Neural progenitor cell (in vitro differentiated cells): ENCODE measurements around the gene MYO5A. TPM values are rescaled to one million over a fixed set of nuclear protein-coding genes. Genes with fewer than 3 reads are reported as not detected.
"Not testable (repeated sequence)": the region's sequence is repeated elsewhere in the genome, so short reads cannot be mapped to it uniquely, and the experiment has no call there.

Source experiments
- DNase-seq: peaks from one replicate; pipeline ENCODE4 v3.0.0-alpha.2; 2016; ENCODE audit warnings: low spot score
- H2AFZ ChIP-seq: fragments of 200-600 bp; sonication (generic); replicated peaks from 2 replicates; pipeline ENCODE4 v1.6.1; 2016; ENCODE audit warnings: antibody characterized with exemption
- H3F3A ChIP-seq: fragments of 200-600 bp; sonication (generic); 2 replicates; pipeline ENCODE4 v1.6.1; 2016; ENCODE audit warnings: antibody characterized with exemption, low read depth
- H3K27ac ChIP-seq: fragments of 200-600 bp; sonication (generic); 2 replicates; pipeline ENCODE4 v1.5.1; 2016; ENCODE audit warnings: mild to moderate bottlenecking
- H3K27me3 ChIP-seq: fragments of 200-600 bp; sonication (generic); 2 replicates; pipeline ENCODE4 v1.6.1; 2016; ENCODE audit warnings: mild to moderate bottlenecking, moderate library complexity
- H3K36me3 ChIP-seq: fragments of 200-600 bp; sonication (generic); 2 replicates; pipeline ENCODE4 v1.5.1; 2016
- H3K4me1 ChIP-seq: fragments of 200-600 bp; sonication (generic); 2 replicates; pipeline ENCODE4 v1.6.1; 2016; ENCODE audit warnings: mixed run types
- H3K4me2 ChIP-seq: fragments of 200-600 bp; sonication (generic); 2 replicates; pipeline ENCODE4 v1.6.1; 2016
- H3K4me3 ChIP-seq: fragments of 200-600 bp; sonication (generic); 2 replicates; pipeline ENCODE4 v1.5.1; 2016
- H3K79me2 ChIP-seq: fragments of 200-600 bp; sonication (generic); 2 replicates; pipeline ENCODE4 v1.6.1; 2016; ENCODE audit warnings: low read depth
- H3K9ac ChIP-seq: fragments of 200-600 bp; sonication (generic); 2 replicates; pipeline ENCODE4 v1.6.1; 2016
- H3K9me3 ChIP-seq: fragments of 200-600 bp; sonication (generic); 2 replicates; pipeline ENCODE4 v1.5.1; 2016; ENCODE audit warnings: low read depth
- H4K20me1 ChIP-seq: fragments of 200-600 bp; sonication (generic); 2 replicates; pipeline ENCODE4 v1.6.1; 2016; ENCODE audit warnings: low read depth
- H3K27ac Mint-ChIP-seq: 3 replicates; pipeline ENCODE4 v1.8.0; 2021; ENCODE audit warnings: mixed read lengths
- H3K27me3 Mint-ChIP-seq: 2 replicates; pipeline ENCODE4 v1.8.0; 2022; ENCODE audit warnings: low read depth, mild to moderate bottlenecking, inconsistent platforms, moderate library complexity, mixed read lengths; ENCODE audit not compliant: insufficient read depth
- H3K36me3 Mint-ChIP-seq: 3 replicates; pipeline ENCODE4 v1.8.0; 2021; ENCODE audit warnings: mixed read lengths
- H3K4me1 Mint-ChIP-seq: 3 replicates; pipeline ENCODE4 v1.8.0; 2021; ENCODE audit warnings: mixed read lengths
- H3K4me3 Mint-ChIP-seq: 3 replicates; pipeline ENCODE4 v1.8.0; 2021; ENCODE audit warnings: mild to moderate bottlenecking, moderate library complexity, mixed read lengths
- H3K9me3 Mint-ChIP-seq: 3 replicates; pipeline ENCODE4 v1.8.0; 2020; ENCODE audit warnings: mixed read lengths
- CTCF ChIP-seq: fragments of 200-600 bp; sonication (generic); IDR thresholded peaks from 2 replicates; pipeline ENCODE4 v1.5.1; 2017; ENCODE audit warnings: antibody characterized with exemption, mild to moderate bottlenecking
- EZH2 ChIP-seq: fragments of 200-600 bp; sonication (generic); IDR thresholded peaks from 2 replicates; pipeline ENCODE4 v1.6.1; 2017; ENCODE audit warnings: antibody characterized with exemption, mild to moderate bottlenecking, moderate library complexity
- EZH2phosphoT487 ChIP-seq: fragments of 200-600 bp; sonication (generic); IDR thresholded peaks from 2 replicates; pipeline ENCODE4 v1.6.1; 2017; ENCODE audit warnings: antibody characterized with exemption
- total RNA-seq: library from RNA; depleted of rRNA; stranded (reverse); fragments of >200 nt; gene quantifications from 2 replicates; pipeline ENCODE4 v1.2.3, GENCODE V29; 2015; ENCODE audit warnings: low replicate concordance

MYO5A gene
- total RNA-seq, 1 donor from 2014 or later = 34.3 TPM

- Histone ChIP-seq H4K20me1 (peaks cover 45% of the 10 kb centered on the region), H2AFZ (peak within 1 kb of the TSS; percentile 96), H3K9ac (peak within 1 kb of the TSS; percentile 92), H3K36me3 (no peaks in the 10 kb centered on the region), H3K9me3 (no peaks in the 10 kb centered on the region), H3F3A (peaks cover 17% of the 10 kb centered on the region), H3K4me3 (peak within 1 kb of the TSS; percentile 81), H3K79me2 (peaks cover 48% of the 10 kb centered on the region), H3K27me3 (no peaks in the 10 kb centered on the region), H3K4me2 (peak within 1 kb of the TSS; percentile 96), H3K27ac (peak within 1 kb of the TSS; percentile 94), H3K4me1 (peaks cover 10% of the 10 kb centered on the region)
- Mint-ChIP-seq H3K27ac (peak within 1 kb of the TSS; percentile 97), H3K4me3 (peak within 1 kb of the TSS; percentile 98), H3K36me3 (peaks cover 8% of the 10 kb centered on the region), H3K9me3 (no peaks in the 10 kb centered on the region), H3K4me1 (peaks cover 18% of the 10 kb centered on the region), H3K27me3 (peaks cover 3% of the 10 kb centered on the region)
- DNase-seq = peak; percentile 97
- TF ChIP-seq CTCF (peak; percentile 39), EZH2phosphoT487 (no peak), EZH2 (peak; percentile 53)
Observed at GRCh38 chr15:52568601-52569585, 40.2 kb upstream of the MYO5A start, which contains the start of gene ARPP19. ARPP19 (minus strand) TSS chr15:52569030; CDS start chr15:52568892, 138 bp downstream.

GRCh38 chr15:52567871-52568600 lies 39.4 kb upstream of the MYO5A start:
- Histone ChIP-seq H3K9ac (peak overlapping the region; percentile 92), H3K9me3 (no peaks in the 10 kb centered on the region), H4K20me1 (peaks cover 53% of the 10 kb centered on the region), H3K36me3 (no peaks in the 10 kb centered on the region), H3K27ac (peak overlapping the region; percentile 94), H3K27me3 (no peaks in the 10 kb centered on the region), H3K79me2 (peaks cover 57% of the 10 kb centered on the region), H3F3A (peaks cover 17% of the 10 kb centered on the region), H3K4me3 (peak overlapping the region; percentile 81), H3K4me1 (peaks cover 10% of the 10 kb centered on the region), H3K4me2 (peak overlapping the region; percentile 96), H2AFZ (peak overlapping the region; percentile 96)
- no peak for DNase-seq
- peaks cover 17% of the 10 kb centered on the region for H3K36me3 Mint-ChIP-seq
- H3K9me3 Mint-ChIP-seq = no peaks in the 10 kb centered on the region
- H3K4me3 Mint-ChIP-seq = peak overlapping the region; percentile 98
- TF ChIP-seq CTCF = no peak
- TF ChIP-seq EZH2phosphoT487 = no peak
- TF ChIP-seq EZH2 = no peak
- H3K27me3 Mint-ChIP-seq = peaks cover 3% of the 10 kb centered on the region
- H3K27ac Mint-ChIP-seq = peak overlapping the region; percentile 97
- peaks cover 18% of the 10 kb centered on the region for H3K4me1 Mint-ChIP-seq

- H3K9ac ChIP-seq = peak overlapping the region; percentile 92
- peaks cover 3% of the 10 kb centered on the region for H3K27me3 Mint-ChIP-seq
- H3K9me3 ChIP-seq = no peaks in the 10 kb centered on the region
- peaks cover 65% of the 10 kb centered on the region for H4K20me1 ChIP-seq
- peaks cover 21% of the 10 kb centered on the region for H3K36me3 Mint-ChIP-seq
- H3K79me2 ChIP-seq = peaks cover 68% of the 10 kb centered on the region
- H3K4me3 ChIP-seq = peak overlapping the region; percentile 81
- H3K36me3 ChIP-seq = no peaks in the 10 kb centered on the region
- no peak for DNase-seq
- H3K27ac ChIP-seq = no peak overlapping the region
- peaks cover 10% of the 10 kb centered on the region for H3K4me1 ChIP-seq
- peaks cover 17% of the 10 kb centered on the region for H3F3A ChIP-seq
- H3K4me2 ChIP-seq = peak overlapping the region; percentile 96
- TF ChIP-seq EZH2phosphoT487 (no peak), CTCF (no peak)
- peak overlapping the region; percentile 98 for H3K4me3 Mint-ChIP-seq
- no peaks in the 10 kb centered on the region for H3K27me3 ChIP-seq
- no peak overlapping the region for H2AFZ ChIP-seq
- no peak overlapping the region for H3K27ac Mint-ChIP-seq
- peaks cover 18% of the 10 kb centered on the region for H3K4me1 Mint-ChIP-seq
- H3K9me3 Mint-ChIP-seq = no peaks in the 10 kb centered on the region
Observed at GRCh38 chr15:52566889-52567288, 38.2 kb upstream of the MYO5A start.

- H3K79me2 ChIP-seq = peaks cover 80% of the 10 kb centered on the region
- H3K9ac ChIP-seq, H3K36me3 ChIP-seq, H3K9me3 Mint-ChIP-seq, H3K27ac Mint-ChIP-seq, H3K27me3 Mint-ChIP-seq, DNase-seq, H3K9me3 ChIP-seq, H3K4me2 ChIP-seq, H3K27me3 ChIP-seq, H2AFZ ChIP-seq, H3K4me3 Mint-ChIP-seq, H3K27ac ChIP-seq, H3K4me3 ChIP-seq: not testable (repeated sequence)
- peaks cover 22% of the 10 kb centered on the region for H3F3A ChIP-seq
- Mint-ChIP-seq H3K36me3 (peaks cover 21% of the 10 kb centered on the region), H3K4me1 (peaks cover 19% of the 10 kb centered on the region)
- H4K20me1 ChIP-seq = peaks cover 77% of the 10 kb centered on the region
- H3K4me1 ChIP-seq = peaks cover 19% of the 10 kb centered on the region
Observed at GRCh38 chr15:52565417-52566358, 37.0 kb upstream of the MYO5A start.
